ENCODE measurements around the gene ZNF618. TPM values are rescaled to one million over a fixed set of nuclear protein-coding genes. Genes with fewer than 3 reads are reported as not detected.
A peak's percentile ranks its signal among the peaks of the same experiment; 100 is the strongest.

The ZNF618 gene
- total RNA-seq, 1 donor from 2014 or later: 0.19 TPM

GRCh38 chr9:113888976-113889375 is 12.9 kb downstream of the ZNF618 start:
- Mint-ChIP-seq H3K27me3 (peaks cover 7% of the 10 kb centered on the region), H3K9me3 (peaks cover 8% of the 10 kb centered on the region), H3K27ac (no peak overlapping the region), H3K4me3 (no peak overlapping the region), H3K4me1 (peaks cover 11% of the 10 kb centered on the region), H3K36me3 (ENCODE audit: low read depth) (no peaks in the 10 kb centered on the region)
- peak; percentile 45 for DNase-seq
- intact Hi-C loops (cut with micrococcal nuclease): no loop called here

DNA sequence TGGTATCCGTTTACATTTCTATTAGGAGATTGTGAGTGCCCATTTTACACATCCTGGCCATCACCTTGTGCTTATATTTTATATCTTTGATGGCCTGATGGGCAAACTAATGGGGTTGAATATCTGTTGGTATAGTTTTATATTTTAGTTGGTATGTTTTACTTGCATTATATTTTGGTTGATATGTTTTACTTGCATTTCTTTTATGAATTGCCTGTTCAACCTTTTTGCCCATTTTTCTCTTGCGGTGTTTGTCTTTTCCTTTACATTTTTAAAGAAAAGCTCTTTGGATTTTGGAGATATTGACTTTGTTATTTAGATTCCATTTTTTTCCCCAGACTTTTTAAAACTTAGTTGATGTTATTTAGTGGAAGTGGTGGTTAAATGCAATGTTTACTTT is 14.6 kb downstream of the ZNF618 start:
- no peak for DNase-seq
- Mint-ChIP-seq H3K4me1 (peaks cover 8% of the 10 kb centered on the region), H3K27me3 (peaks cover 13% of the 10 kb centered on the region), H3K27ac (no peak overlapping the region), H3K36me3 (ENCODE audit: low read depth) (no peaks in the 10 kb centered on the region), H3K9me3 (peaks cover 8% of the 10 kb centered on the region), H3K4me3 (no peak overlapping the region)
- intact Hi-C loops (cut with micrococcal nuclease): no loop called here

DNA sequence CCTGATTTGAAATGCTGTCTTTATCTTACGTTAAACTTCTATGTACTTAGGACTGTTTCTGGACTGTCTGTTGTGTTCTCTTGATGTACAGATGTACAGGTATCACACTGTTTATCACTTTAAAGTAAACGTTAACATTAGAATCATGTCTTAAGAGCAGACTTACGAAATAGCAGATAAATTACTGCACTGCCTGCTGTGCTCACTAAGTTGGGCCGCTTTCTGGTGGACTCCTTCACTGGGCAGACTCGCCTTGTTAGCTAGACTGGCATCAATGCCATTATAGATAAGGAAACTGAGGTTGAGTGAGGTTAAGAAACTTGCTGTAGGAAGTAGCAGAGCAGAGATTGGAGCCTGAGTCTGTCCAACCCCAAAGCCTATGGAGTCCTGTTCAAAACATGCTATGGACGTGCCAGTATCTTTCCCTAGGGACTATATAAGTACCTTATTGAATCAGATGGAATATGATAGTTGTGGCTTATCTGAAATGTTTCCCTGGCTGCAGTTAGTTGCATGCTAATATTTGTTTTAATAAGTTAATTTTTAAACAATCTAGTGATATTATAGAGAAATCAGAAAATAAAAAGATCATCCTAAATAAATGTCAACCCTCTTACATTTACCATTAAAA is 16.9 kb downstream of the ZNF618 start:
- H3K27ac Mint-ChIP-seq: no peak overlapping the region
- peaks cover 8% of the 10 kb centered on the region for H3K9me3 Mint-ChIP-seq
- H3K36me3 Mint-ChIP-seq (ENCODE audit: low read depth): no peaks in the 10 kb centered on the region
- peak; percentile 49 for DNase-seq
- no peaks in the 10 kb centered on the region for H3K4me1 Mint-ChIP-seq
- H3K4me3 Mint-ChIP-seq: no peak overlapping the region
- H3K27me3 Mint-ChIP-seq: peaks cover 20% of the 10 kb centered on the region
- intact Hi-C loops (cut with micrococcal nuclease): no loop called here

GRCh38 chr9:113894166-113894565 is 18.1 kb downstream of the ZNF618 start:
- H3K4me3 Mint-ChIP-seq: no peak overlapping the region
- intact Hi-C loops (cut with micrococcal nuclease): no loop called here
- H3K9me3 Mint-ChIP-seq: peaks cover 6% of the 10 kb centered on the region
- no peak for DNase-seq
- H3K4me1 Mint-ChIP-seq: no peaks in the 10 kb centered on the region
- H3K27ac Mint-ChIP-seq: no peak overlapping the region
- peaks cover 22% of the 10 kb centered on the region for H3K27me3 Mint-ChIP-seq
- H3K36me3 Mint-ChIP-seq (ENCODE audit: low read depth): no peaks in the 10 kb centered on the region

- Mint-ChIP-seq H3K27me3 (peaks cover 21% of the 10 kb centered on the region), H3K36me3 (ENCODE audit: low read depth) (no peaks in the 10 kb centered on the region), H3K9me3 (no peaks in the 10 kb centered on the region), H3K4me1 (no peaks in the 10 kb centered on the region), H3K27ac (no peak overlapping the region), H3K4me3 (no peak overlapping the region)
- DNase-seq: no peak
- intact Hi-C loops (cut with micrococcal nuclease): no loop called here
Measured at GRCh38 chr9:113895526-113895925, 19.4 kb downstream of the ZNF618 start.

DNA sequence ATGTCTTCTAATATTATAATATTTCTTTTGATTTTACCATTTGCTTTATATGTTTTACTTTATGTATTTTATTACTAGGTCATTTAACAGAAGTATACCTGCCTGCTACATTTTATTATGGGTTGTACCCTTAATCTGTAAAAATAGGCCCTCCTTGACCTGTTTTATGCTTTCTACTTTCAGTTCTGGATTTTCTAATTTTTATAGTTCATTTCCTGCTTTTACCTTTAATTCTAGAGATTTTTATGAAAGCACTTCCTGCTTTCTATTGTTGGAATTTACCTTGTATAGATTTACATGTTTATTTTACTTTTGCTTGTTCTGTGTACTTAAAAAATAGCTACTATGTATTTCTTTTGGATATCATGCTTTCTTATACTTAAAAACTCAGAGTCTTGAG is 20.6 kb downstream of the ZNF618 start:
- Mint-ChIP-seq H3K27ac (no peak overlapping the region), H3K27me3 (peaks cover 20% of the 10 kb centered on the region), H3K36me3 (ENCODE audit: low read depth) (no peaks in the 10 kb centered on the region), H3K4me1 (no peaks in the 10 kb centered on the region), H3K9me3 (no peaks in the 10 kb centered on the region), H3K4me3 (no peak overlapping the region)
- intact Hi-C loops (cut with micrococcal nuclease): no loop called here
- no peak for DNase-seq

DNA sequence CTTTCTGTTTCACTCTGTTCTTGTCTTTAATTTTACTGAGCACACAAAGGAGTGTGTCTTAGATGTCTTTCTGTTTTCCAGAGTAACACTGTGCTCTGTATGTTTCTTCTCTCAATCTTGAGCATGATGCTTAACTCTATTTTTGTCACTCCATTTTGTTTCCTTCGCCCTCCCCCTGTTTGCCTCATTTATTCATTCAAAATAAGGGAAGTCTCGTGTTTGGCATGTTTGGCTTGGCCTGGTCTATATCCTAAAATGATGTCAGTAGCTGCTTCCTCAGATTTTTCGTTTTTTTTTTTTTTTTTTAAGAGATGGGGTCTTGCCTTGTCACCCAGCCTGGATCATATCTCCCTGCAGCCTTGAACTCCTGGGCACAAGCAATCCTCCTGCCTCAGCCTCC is 22.0 kb downstream of the ZNF618 start:
- H3K9me3 Mint-ChIP-seq: no peaks in the 10 kb centered on the region
- no peak overlapping the region for H3K4me3 Mint-ChIP-seq
- no peak for DNase-seq
- intact Hi-C loops (cut with micrococcal nuclease): no loop called here
- no peak overlapping the region for H3K27ac Mint-ChIP-seq
- no peaks in the 10 kb centered on the region for H3K4me1 Mint-ChIP-seq
- peaks cover 16% of the 10 kb centered on the region for H3K27me3 Mint-ChIP-seq
- no peaks in the 10 kb centered on the region for H3K36me3 Mint-ChIP-seq (ENCODE audit: low read depth)

DNA sequence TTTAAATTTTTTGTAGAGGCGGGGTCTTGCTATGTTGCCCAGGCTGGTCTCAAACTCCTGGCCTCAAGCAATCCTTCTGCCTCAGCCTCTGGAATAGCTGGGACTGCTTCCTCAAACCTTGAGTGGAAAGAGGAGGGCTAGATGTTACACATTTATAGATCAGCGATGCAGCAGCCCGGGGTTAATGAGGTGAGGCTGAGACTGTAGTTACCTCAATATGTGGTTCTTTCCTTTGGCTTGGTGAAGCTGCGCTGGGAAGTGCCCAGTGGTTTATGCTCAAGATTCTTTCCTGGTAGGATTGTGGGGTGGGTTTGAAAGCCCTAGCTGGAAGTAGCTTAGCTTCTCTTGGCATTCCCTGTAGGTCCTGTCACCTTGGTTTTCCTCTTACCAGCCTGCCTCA is 22.5 kb downstream of the ZNF618 start:
- Mint-ChIP-seq H3K4me3 (no peak overlapping the region), H3K4me1 (no peaks in the 10 kb centered on the region), H3K36me3 (ENCODE audit: low read depth) (no peaks in the 10 kb centered on the region), H3K9me3 (no peaks in the 10 kb centered on the region), H3K27me3 (peaks cover 21% of the 10 kb centered on the region), H3K27ac (no peak overlapping the region)
- intact Hi-C loops (cut with micrococcal nuclease): no loop called here
- peak; percentile 32 for DNase-seq

- DNase-seq: no peak
- H3K36me3 Mint-ChIP-seq (ENCODE audit: low read depth): no peaks in the 10 kb centered on the region
- H3K27ac Mint-ChIP-seq: no peak overlapping the region
- H3K9me3 Mint-ChIP-seq: no peaks in the 10 kb centered on the region
- no peak overlapping the region for H3K4me3 Mint-ChIP-seq
- peaks cover 27% of the 10 kb centered on the region for H3K27me3 Mint-ChIP-seq
- H3K4me1 Mint-ChIP-seq: no peaks in the 10 kb centered on the region
- intact Hi-C loops (cut with micrococcal nuclease): no loop called here
Measured at GRCh38 chr9:113899205-113899604, 23.1 kb downstream of the ZNF618 start.

GRCh38 chr9:113901221-113901688 is 25.1 kb downstream of the ZNF618 start:
- H3K36me3 Mint-ChIP-seq (ENCODE audit: low read depth): no peaks in the 10 kb centered on the region
- H3K27ac Mint-ChIP-seq: no peak overlapping the region
- H3K9me3 Mint-ChIP-seq: peaks cover 5% of the 10 kb centered on the region
- intact Hi-C loops (cut with micrococcal nuclease): no loop called here
- H3K4me3 Mint-ChIP-seq: no peak overlapping the region
- peaks cover 29% of the 10 kb centered on the region for H3K27me3 Mint-ChIP-seq
- no peaks in the 10 kb centered on the region for H3K4me1 Mint-ChIP-seq
- peak; percentile 50 for DNase-seq

- Mint-ChIP-seq H3K9me3 (peaks cover 5% of the 10 kb centered on the region), H3K4me3 (no peak overlapping the region), H3K4me1 (no peaks in the 10 kb centered on the region), H3K27me3 (peaks cover 19% of the 10 kb centered on the region), H3K36me3 (ENCODE audit: low read depth) (no peaks in the 10 kb centered on the region), H3K27ac (no peak overlapping the region)
- intact Hi-C loops (cut with micrococcal nuclease): no loop called here
- DNase-seq: no peak
Measured at GRCh38 chr9:113903514-113904077, 27.5 kb downstream of the ZNF618 start.

DNA sequence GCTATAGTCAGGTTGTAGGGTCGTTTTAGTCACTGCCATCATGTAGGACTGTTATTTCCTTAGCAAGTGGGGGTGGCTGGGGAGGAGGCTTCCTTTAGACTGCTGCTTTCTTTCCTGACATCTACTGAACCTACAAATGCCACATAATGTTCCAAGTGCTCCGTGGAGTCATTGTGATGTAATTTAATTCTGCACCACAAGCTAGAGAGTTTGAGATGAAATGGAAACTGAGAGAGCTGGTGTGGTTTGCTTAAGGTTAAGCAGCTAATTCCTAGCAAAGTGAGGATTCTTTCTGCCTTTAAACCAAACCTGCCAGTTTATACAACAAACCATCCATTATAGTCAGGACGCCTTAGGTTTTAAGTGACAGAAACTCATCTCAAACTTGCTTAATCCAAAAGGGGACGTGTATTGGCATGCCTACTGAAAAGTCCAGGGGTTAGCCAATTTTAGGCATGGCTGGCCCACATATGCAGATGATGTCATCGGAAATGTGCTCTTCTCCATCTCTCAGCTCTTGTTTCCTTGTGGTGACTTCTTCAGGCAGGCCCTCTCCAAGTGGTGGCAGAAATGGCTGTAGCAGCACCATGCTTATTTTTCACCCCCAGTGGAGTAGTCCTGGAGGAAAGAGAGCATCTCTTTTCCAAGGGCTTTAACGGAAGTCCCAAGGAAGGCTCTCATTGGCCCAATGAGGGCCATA is 30.5 kb downstream of the ZNF618 start:
- Mint-ChIP-seq H3K9me3 (peaks cover 5% of the 10 kb centered on the region), H3K36me3 (ENCODE audit: low read depth) (no peaks in the 10 kb centered on the region), H3K4me1 (no peaks in the 10 kb centered on the region), H3K27ac (no peak overlapping the region), H3K4me3 (no peak overlapping the region), H3K27me3 (peaks cover 19% of the 10 kb centered on the region)
- intact Hi-C loops (cut with micrococcal nuclease): no loop called here
- DNase-seq: peak; percentile 44

GRCh38 chr9:113907282-113907681 is 31.2 kb downstream of the ZNF618 start:
- no peak overlapping the region for H3K27ac Mint-ChIP-seq
- no peaks in the 10 kb centered on the region for H3K4me1 Mint-ChIP-seq
- H3K9me3 Mint-ChIP-seq: peaks cover 5% of the 10 kb centered on the region
- peaks cover 19% of the 10 kb centered on the region for H3K27me3 Mint-ChIP-seq
- no peak overlapping the region for H3K4me3 Mint-ChIP-seq
- intact Hi-C loops (cut with micrococcal nuclease): no loop called here
- H3K36me3 Mint-ChIP-seq (ENCODE audit: low read depth): no peaks in the 10 kb centered on the region
- DNase-seq: peak; percentile 49

DNA sequence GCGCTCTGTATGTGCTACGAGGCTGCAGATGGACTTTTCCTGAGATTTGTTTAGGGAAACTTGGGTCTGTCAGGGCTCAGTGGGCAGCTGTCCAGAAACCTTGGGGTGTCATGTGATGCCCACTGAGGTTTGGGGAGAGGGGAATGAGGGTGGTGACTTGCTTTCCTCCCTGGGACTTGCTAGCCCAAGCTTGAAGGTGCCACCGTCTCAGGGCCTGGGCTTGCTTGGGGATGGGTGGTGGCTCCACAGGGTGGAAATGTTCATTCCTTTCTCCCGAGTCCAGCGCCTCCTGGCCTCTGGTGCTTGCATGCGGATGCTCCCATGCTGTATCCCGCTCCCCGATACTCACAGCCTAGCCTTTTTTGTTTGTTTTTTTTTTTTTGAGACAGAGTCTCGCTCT is 33.3 kb downstream of the ZNF618 start:
- no peaks in the 10 kb centered on the region for H3K36me3 Mint-ChIP-seq (ENCODE audit: low read depth)
- no peaks in the 10 kb centered on the region for H3K4me1 Mint-ChIP-seq
- peaks cover 6% of the 10 kb centered on the region for H3K27me3 Mint-ChIP-seq
- intact Hi-C loops (cut with micrococcal nuclease): no loop called here
- peaks cover 5% of the 10 kb centered on the region for H3K9me3 Mint-ChIP-seq
- no peak for DNase-seq
- no peak overlapping the region for H3K4me3 Mint-ChIP-seq
- H3K27ac Mint-ChIP-seq: no peak overlapping the region

Data from activated CD4-positive, alpha-beta T cell treated with anti-CD3 and anti-CD28 coated beads, Interleukin-2, amount 10 ng/mL, durations not matched to agents 24 days and 14 days (primary cell).